Heart left ventricle (tissue), 13 donors: ENCODE data around the gene ABTB1.

ENCODE experiments used
- POLR2A ChIP-seq, 2 donors: fragments of 450-650 bp; IDR thresholded peaks; one replicate each; pipeline ENCODE4 v1.6.1; 2017; ENCODE audit warnings: antibody characterized with exemption in 2 of 2, mild to moderate bottlenecking in 2 of 2, moderate library complexity in 2 of 2
- TF ChIP-seq, protein P1 (sequence below), 12 donors: fragments of 200-600 bp; sonication (generic) in 4 of 12; IDR thresholded peaks; one replicate each; pipeline versions ENCODE4 v1.5.0 to v1.8.0; 2018 to 2022; ENCODE audit warnings: antibody characterized with exemption in 12 of 12, mild to moderate bottlenecking in 5 of 12
- donor health status: ischemic (EF 13 %, LVEDD 7.1; RV severe dilation, severe dysfunction).
- donor health status: DM: no; HTN: yes; CAD: no.
- donor health status: DM: no; HTN: no; CAD: no.
- donor health status: ischemic (EF 25% LVEDD 6.9; RV normal size, moderate dysfunction).
- donor health status: ischemic (EF 25% LVEDD 5.7; RV mildly dilated, moderate dysfunction).
- donor health status: ischemic (EF 35%, LVEDD 5.7; RV mildly dilated, moderate dysfunction).
- donor health status: nonischemic (EF 11% LVEDD 7.7; RV severe dilation, severe dysfunction).
- donor health status: DM: yes; HTN: yes; CAD: no.
- donor health status: PGD.
- donor health status: ischemic (EF 29% LVEDD 5.4; RV normal size, mild dysfunction).
- donor health status: nonischemic (EF 23%, LVEDD 6.1; RV moderate dilation, normal function).

DNA sequence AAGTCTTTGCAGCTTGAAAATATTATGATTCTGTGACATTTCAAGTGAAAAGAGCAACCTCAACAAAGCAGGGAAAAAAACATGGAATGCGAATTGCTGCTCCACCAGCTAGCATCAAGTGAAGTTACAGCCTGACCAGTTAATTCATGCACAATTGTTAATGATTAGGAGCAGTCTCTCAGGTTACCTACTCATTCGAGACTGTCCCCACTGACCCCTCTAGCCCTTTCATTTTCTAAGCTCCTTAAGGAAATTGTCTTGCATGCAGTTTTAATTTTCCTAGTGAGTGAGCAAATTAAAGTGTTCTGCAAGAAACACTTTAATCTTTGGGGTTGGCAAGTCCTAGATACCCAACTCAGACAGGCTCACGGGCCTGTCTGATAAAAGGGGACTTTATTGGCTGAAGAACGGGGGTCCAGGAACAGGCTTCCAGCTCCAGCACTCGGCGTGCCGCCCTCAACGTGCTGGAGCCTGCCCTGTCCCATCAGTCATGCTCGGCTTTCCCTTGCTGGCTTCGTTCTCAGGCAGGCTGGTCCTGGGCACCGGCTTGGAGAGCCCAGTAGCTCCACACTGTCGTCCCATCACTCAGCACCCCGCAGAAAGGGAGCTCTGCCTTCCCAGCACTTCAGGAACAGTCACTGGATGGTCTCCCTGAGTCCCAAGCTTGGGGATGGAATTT, 25.4 kb upstream of the ABTB1 start:
- TF ChIP-seq, protein P1, sequence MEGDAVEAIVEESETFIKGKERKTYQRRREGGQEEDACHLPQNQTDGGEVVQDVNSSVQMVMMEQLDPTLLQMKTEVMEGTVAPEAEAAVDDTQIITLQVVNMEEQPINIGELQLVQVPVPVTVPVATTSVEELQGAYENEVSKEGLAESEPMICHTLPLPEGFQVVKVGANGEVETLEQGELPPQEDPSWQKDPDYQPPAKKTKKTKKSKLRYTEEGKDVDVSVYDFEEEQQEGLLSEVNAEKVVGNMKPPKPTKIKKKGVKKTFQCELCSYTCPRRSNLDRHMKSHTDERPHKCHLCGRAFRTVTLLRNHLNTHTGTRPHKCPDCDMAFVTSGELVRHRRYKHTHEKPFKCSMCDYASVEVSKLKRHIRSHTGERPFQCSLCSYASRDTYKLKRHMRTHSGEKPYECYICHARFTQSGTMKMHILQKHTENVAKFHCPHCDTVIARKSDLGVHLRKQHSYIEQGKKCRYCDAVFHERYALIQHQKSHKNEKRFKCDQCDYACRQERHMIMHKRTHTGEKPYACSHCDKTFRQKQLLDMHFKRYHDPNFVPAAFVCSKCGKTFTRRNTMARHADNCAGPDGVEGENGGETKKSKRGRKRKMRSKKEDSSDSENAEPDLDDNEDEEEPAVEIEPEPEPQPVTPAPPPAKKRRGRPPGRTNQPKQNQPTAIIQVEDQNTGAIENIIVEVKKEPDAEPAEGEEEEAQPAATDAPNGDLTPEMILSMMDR (IDR thresholded peaks at IDR 0.05) = no peak
- TF ChIP-seq POLR2A (IDR thresholded peaks at IDR 0.05) = no peak
